Embryonic facial prominence (tissue), 1 donor: ENCODE measurements around the gene SEMA4B.
"Not testable (repeated sequence)": the region's sequence is repeated elsewhere in the genome, so short reads cannot be mapped to it uniquely, and the experiment has no call there.

Experiments used
- DNase-seq: peaks from one replicate; pipeline ENCODE4 v3.0.0-alpha.2; 2016; ENCODE audit errors: extremely low spot score

The SEMA4B gene

GRCh38 chr15:90178468-90179435 is 22.4 kb upstream of the SEMA4B start:
- no peak for DNase-seq

- no peak for DNase-seq
Measured at GRCh38 chr15:90181776-90182175, 19.4 kb upstream of the SEMA4B start.

- DNase-seq: no peak
Measured at GRCh38 chr15:90184119-90184785, 16.9 kb upstream of the SEMA4B start.

- DNase-seq: no peak
Measured at GRCh38 chr15:90184786-90185704, 16.1 kb upstream of the SEMA4B start.

- DNase-seq: no peak
Measured at GRCh38 chr15:90187257-90187868, 13.8 kb upstream of the SEMA4B start.

- DNase-seq: not testable (repeated sequence)
Measured at GRCh38 chr15:90188065-90188464, 13.1 kb upstream of the SEMA4B start.

- no peak for DNase-seq
Measured at GRCh38 chr15:90188914-90189748, 12.0 kb upstream of the SEMA4B start.

GRCh38 chr15:90189781-90190467 is 11.2 kb upstream of the SEMA4B start:
- DNase-seq: no peak

GRCh38 chr15:90190606-90191343 is 10.4 kb upstream of the SEMA4B start:
- no peak for DNase-seq

- DNase-seq: no peak
Measured at GRCh38 chr15:90191344-90191687, 9.8 kb upstream of the SEMA4B start.

GRCh38 chr15:90191794-90192509 is 9.2 kb upstream of the SEMA4B start:
- DNase-seq: no peak

- DNase-seq: no peak
Measured at GRCh38 chr15:90192961-90193786, 8.0 kb upstream of the SEMA4B start.

- no peak for DNase-seq
Measured at GRCh38 chr15:90194655-90195054, 6.5 kb upstream of the SEMA4B start.

- DNase-seq: no peak
Measured at GRCh38 chr15:90200534-90201129, 498 bp upstream of the SEMA4B start.

GRCh38 chr15:90201944-90202375 is 830 bp downstream of the SEMA4B start:
- no peak for DNase-seq

GRCh38 chr15:90202929-90203328 is 1.8 kb downstream of the SEMA4B start:
- DNase-seq: no peak

GRCh38 chr15:90203473-90203872 is 2.3 kb downstream of the SEMA4B start:
- no peak for DNase-seq
